ENCODE results near the gene OR4K17.
"Not testable (repeated sequence)": the region's sequence is repeated elsewhere in the genome, so short reads cannot be mapped to it uniquely, and the experiment has no call there.

Gene OR4K17, protein sequence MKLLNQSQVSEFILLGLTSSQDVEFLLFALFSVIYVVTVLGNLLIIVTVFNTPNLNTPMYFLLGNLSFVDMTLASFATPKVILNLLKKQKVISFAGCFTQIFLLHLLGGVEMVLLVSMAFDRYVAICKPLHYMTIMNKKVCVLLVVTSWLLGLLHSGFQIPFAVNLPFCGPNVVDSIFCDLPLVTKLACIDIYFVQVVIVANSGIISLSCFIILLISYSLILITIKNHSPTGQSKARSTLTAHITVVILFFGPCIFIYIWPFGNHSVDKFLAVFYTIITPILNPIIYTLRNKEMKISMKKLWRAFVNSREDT

DNA sequence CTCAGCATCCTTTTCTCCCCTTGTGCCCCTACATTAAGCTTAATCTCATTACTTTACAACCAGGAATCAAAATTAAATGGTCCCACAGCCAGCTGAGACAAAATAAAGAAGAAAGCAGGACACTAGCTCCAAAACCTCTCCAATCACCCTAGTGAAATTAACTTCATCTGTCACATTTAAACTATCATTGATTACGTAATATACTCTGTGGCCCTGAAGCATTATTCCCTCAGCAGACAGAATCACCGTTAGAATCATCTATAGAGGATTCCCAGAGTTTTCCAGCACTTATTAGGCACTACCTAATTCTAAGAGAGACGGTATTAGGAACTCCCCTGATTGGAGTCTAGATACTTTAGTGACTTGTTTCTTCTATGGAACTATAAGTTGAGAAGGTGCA is at the start of gene OR4K17:
Gene OR4K17, plus strand, starts transcription at position 302 of the 400 bp plus-strand sequence. CDS start 6,761 bp downstream, outside the sequence.
- DNase-seq = no peak

DNA sequence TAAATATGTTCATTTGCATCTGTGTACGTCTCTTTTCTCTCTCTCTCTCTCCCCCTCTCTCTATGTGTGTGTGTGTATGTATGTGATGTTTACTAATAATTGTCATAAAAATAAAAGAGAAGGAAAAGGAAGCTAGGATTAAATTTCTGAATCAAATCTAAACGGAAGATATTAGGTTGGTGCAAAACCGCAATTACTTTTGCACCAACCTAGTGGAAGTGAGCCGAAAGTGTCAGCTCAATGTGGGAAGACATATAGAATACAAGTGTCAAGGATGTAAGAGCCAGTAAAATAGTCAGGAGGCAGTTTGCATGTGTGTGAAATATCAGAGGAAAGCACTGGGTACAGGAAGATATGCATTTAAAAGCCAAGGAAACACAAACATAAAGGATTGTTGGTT is 18.5 kb upstream of the OR4K17 start:
- no peak for DNase-seq

DNA sequence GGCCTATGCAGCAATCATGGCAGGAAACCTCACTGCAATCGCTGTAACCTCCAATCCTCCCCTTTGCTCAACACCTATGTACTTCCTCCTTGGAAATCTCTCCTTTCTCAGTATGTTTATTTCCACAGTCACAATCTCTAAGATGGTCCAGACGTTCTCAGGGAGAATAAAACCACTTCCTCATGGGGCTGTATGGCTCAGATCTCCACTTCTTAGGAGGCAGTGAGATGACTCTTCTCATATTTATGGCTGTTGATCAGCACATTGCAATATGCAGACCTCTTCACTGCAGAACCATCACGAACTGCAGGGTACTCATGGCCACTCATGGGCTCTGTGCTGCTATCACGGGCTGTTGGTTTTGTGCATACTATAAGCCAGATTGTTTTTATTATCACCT is 17.1 kb upstream of the OR4K17 start:
- DNase-seq = no peak

DNA sequence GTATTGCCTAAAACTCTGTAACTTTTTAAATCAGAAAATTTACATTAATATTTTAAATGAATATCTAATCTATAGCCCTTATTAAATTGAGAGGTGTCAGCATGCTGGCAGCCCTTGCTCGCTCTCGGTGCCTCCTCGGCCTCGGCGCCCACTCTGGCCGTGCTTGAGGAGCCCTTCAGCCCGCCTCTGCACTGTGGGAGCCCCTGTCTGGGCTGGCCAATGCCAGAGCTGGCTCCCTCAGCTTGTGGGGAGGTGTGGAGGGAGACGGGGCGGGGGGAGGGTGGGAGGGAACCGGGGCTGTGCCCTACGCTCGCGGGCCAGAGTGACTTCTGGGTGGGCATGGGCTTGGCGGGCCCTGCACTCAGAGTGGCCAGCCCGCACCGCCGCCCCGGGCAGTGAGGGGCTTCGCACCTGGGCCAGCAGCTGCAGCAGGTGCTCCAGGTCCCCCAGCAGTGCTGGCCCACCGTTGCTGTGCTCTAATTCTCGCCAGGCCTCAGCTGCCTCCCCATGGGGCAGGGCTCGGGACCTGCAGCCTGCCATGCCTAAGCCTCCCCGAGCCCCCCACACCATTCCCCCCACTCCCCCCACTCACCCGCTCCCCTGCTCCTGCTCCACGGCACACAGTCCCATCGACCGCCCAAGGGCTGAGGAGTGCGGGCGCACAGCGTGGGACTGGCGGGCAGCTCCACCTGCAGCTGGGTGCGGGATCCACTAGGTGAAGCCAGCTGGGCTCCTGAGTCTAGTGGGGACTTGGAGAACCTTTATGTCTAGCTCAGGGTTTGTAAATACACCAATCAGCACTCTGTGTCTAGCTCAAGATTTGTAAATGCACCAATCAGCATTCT is 11.4 kb upstream of the OR4K17 start:
- not testable (repeated sequence) for DNase-seq

DNA sequence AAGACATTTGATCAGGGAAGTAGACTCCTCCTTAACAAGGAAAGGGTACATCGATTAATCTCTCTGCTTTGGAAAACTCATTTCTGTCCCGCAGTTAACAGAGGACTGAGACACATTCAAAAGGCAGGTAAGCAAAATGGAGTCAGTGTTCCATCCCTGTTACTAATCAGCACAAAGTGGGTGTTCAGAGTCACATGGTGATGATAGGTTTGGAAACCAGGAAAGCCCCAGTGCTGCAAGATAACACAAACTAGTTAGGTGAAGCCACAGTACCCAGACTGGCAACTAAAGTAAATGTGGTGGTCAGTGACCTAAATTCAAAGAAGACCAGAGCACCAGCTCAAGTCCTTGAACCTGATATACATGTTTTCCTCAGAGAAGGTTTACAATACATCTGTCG is 1.8 kb downstream of the OR4K17 start:
- DNase-seq = no peak

DNA sequence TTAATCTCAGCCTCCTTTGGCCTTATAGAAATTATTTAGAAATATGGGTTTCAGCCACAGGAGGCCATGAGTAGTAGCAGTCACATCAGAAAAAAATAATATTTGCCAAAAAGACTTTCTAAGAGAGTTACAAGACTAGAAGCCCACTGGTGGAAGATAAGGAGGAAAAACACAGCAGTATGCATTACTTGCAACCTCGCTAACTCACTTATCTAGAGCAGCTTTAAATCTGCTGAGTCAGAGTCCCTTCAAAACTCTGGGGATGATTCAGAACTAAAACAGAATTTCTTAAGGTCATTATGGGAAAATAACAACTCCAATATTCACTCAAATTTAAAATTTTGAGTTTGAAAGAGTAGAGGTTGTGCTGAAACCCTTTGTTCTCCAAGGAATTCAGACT is 6.2 kb downstream of the OR4K17 start:
- no peak for DNase-seq

DNA sequence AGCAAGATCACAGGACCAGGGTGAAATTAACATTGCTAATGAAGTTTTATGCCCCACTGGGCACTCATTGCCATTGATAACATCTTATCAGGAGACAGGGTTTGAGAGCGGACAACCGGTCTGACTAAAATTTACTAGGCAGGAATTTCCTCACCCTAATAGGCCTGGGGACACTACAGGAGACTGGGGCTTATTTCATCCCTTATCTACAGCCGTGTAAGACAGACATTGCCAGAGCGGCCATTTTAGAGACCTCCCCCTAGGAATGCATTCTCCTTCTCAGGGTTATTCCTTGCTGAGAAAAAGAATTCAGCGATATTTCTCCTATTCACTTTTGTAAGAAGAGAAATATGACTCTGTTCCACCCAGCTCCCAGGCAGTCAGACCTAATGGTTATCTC is 8.3 kb downstream of the OR4K17 start:
- no peak for DNase-seq

DNA sequence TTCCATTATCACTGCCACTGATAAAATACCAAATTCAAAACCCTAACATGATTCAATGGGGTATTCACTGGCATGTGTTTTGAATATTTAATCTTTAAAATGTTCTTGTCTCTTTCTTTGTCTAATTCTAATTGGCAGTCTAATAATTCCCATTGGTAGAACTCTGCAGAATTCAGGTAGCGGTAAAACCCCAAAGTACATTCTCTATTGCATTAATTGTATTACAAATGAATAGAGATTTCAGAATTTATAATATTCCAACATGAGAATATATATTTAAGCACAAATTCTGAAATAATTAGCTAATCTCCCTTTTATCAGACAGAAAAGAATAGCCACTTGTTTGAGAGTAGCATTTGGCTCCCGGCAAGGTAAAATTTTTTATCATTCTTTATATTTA is 28.0 kb downstream of the OR4K17 start, which contains the start of gene OR4N5:
Gene OR4N5, plus strand, starts transcription at position 301 of the 400 bp plus-strand sequence. CDS start 4,916 bp downstream, outside the sequence.
- DNase-seq = no peak

DNA sequence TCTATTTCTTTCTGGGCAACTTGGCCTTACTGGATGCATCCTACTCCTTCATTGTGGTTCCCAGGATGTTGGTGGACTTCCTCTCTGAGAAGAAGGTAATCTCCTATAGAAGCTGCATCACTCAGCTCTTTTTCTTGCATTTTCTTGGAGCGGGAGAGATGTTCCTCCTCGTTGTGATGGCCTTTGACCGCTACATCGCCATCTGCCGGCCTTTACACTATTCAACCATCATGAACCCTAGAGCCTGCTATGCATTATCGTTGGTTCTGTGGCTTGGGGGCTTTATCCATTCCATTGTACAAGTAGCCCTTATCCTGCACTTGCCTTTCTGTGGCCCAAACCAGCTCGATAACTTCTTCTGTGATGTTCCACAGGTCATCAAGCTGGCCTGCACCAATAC is 33.4 kb downstream of the OR4K17 start:
- DNase-seq = no peak

DNA sequence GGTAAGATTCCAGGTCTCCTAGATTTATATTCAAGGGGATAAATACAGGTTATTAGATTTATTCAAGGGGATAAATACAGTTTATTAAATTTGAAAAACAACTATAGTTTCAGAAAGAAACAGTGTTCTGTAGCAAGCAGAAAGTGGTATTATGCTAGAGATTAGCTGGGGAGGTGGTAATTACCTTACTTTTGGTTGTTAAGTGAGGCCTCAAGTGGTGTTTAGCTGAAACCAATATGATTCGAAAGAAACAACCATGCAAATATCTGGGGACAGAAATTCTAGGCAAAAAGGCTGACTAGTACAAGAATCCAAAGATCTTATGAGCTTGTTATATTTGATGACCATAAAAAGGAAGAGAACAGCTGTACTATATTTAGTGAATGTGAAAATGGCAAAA is 34.3 kb downstream of the OR4K17 start:
- DNase-seq = no peak

DNA sequence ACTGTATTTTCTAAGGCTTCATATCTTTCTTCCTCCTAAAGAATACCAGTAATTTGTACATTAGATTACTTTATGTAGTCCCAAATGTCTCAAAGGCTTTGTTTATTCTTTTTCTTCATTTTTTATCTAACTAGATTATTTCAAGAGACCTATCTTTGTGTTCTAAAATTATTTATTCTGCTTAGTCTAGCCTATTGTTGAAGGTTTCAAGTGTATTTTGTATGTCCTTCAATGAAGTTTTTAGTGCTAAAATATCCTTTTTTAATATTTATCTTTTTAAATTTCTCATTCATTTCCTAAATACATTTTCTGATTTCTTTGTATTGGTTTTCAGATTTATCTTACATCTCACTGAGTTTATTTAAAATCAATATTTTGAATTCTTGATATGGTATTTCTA is 53.9 kb downstream of the OR4K17 start:
- no peak for DNase-seq

DNA sequence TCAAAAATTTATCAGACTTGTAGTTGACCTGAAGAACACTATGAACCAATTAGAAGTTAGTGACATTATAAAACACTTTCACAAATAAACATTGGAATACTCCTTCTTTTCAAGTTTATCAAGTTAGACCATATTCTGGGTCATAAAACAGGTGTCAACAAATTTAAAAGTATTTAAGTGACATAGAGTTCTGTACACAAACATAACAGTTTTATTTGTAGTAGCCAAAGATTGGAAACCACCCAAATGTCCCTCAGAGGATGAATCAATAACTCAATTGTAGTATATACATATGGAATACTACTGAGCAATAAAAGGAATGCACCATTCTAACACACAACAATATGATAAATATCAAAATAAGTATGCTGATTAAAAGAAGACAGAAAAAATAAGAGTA is 56.6 kb downstream of the OR4K17 start:
- no peak for DNase-seq

DNA sequence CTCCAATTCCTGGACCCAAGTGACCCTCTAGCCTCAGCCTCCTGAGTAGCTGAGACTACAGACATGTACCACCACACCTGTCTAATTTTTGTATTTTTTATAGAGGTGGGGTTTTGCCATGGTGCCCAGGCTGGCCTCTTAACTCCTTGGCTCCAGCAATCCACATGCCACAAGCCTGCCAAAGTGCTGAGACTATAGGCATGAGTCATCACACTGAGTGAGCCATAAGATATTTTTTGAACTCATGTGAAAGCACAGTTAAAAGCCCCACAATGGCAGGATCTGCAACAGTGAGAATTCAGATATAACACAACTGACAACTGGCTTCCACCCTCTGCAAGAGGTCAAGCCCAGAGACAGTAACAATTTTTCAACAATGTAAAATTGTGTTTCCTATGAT is 59.3 kb downstream of the OR4K17 start:
- not testable (repeated sequence) for DNase-seq
